ENCODE data around the gene MYBPC2.
A peak's percentile ranks its signal among the peaks of the same experiment; 100 is the strongest.

MYBPC2 gene

DNA sequence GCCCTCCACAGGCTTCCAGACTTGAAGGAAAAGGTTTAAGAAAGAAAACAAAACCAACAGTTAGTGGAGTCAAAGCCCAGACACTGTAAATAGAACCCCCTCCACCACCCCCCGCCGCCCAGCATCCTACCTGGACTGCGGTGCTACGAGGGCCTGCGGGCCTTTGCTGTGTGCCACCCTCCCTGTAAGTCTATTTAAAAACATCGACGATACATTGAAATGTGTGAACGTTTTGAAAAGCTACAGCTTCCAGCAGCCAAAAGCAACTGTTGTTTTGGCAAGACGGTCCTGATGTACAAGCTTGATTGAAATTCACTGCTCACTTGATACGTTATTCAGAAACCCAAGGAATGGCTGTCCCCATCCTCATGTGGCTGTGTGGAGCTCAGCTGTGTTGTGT, 50.2 kb downstream of the MYBPC2 start:
- DNase-seq, result no peak

DNA sequence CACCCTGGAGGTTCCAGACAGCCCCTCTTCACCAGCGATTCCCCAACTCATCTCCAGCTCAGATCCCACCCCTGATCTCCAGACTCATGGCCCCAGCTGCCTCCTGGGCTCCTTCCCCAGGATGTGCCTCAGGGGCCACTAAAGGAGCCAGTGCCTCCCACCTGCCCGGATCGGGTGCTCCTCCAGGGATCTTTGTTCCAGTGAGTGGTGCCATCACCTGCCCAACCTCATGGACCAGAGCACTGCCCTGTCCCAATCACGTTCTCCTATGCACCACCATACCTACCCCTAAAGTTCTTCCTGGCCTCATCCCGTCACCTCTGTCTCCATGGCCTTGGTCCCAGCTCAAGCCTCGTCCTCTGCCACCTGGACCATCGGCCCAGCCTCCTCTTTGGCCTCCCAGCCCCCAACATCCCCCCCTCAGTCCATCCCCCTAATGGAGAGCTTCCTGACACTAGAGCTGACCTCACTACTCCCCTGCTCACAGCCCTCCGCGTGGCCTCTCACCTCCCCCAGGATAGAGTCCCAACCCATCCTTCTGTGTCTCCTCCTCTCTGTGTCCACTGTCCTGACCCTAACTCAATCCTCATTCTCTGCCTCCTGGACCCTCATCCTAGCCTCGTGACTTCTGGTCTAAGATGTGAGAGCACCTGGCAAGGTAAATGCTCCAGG, 52.7 kb downstream of the MYBPC2 start:
- DNase-seq, result no peak

DNA sequence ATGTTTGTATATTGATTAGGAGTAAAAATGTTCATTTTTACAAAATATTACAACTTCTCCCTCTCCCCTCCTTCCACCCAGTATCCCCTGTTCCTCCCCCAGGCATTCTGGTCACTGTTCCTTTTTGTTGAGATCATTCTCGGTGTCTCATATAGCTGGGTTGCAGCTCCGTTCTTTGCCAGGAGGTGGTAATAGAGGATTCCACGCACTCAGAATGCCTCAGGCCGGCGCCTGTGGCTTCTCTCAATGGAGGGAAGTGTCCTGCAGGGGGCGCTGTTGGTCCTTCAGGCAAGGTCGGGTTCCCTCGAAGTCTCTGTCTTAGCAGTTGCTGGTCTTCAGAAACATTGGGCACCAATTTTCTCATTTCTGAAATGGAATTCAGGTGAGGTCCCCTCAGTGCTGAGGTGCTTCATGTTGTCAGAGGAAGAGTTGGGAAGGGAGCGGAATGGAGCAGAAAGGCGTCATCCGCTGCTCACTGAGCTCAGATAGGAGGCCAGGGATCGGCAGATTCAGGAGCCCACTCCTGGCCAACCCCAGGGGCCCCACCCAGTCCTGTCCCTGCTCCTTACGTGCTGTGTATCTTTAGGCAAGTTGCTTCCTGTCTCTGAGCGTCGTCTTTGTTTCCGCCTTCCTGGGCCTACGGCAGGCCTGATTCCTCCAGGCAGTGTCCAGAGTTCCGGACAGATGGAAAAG, 54.3 kb downstream of the MYBPC2 start:
- peak; percentile 50 to 54 for DNase-seq

DNA sequence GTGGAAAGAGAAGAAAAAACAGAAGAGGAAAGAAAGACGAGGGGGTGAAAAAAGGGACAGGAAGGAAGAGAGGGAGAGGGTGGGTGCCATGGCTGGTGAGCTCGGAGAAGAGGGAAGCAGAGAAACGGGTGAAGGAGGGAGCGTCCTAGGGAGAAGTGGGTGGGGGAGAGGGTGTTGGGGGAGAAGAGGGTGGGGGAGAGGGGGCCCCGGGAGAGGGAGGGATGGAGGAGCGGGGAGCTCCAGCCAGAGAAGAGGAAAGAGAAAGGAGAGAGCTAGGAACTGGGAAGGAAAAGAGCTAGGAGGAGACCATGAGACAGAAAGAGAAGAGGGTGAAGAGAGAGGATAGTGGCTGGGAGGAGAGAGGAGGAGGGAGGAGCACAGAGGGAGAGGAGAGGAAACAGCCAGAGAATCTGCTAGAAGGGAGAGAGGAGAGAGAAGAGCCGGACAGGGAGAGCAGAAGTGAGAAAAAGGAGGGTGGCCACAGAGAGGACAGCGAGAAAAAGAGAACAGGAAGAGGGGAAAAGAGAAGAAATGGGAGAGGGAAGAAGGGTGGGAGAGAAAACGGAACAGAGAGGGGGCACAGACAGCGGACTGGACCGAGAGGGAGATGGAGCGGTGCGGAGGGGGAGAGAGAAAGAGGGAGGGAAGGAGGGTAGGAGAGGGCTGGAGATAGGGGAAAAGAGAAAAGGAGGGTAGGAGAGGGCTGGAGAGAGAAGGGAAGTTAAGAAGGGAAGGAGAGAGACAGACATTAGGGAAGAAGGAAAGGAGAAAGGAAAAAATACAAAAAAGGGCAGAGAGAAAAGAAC, 55.9 kb downstream of the MYBPC2 start:
- no peak for DNase-seq

DNA sequence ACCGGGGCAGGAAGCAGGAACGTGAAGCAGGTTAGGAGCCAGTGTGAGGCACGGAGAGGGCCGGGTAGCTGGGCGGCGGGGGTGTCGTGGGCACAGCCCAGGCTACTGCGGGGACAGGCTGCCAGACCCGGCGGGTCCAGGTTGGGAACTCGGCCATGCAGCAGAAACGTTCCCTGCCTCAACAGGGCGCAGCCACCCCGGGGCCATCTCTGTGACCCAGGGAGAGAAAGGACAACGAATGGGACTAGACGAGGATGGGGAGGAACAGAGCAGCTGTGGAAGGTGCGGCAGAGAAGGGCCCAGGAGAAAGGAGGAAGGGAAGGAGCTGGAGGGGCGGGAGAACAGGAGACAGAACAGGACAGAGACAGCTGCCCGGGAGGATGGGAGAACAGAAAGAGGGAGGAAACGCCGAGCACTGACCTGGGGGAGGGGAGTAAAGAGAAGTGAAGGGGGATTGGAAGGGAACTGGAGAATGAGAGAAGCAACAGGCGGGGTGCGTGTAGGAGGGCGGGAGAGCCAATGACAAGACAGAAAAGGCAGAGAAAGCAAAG, 56.8 kb downstream of the MYBPC2 start:
- no peak for DNase-seq

DNA sequence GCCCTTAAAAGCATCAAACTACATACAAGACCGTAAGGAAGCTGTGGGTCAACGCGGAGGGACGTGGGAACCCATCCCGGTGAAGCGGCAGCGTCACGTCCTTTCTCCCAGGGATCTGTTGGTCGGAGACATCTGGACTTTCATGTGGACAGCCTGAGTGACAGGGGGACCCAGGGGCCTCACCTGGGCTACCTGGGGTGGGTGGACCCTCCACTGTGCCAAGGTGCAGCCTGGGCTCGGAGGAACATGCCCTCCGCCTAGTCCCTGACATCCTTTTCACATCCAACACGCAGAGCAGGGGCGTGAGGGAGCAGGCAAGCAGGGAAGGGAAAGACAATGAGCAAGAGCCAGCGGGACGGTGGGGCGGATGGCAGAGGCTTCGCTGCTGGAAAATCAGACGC, 57.7 kb downstream of the MYBPC2 start:
- no peak for DNase-seq

DNA sequence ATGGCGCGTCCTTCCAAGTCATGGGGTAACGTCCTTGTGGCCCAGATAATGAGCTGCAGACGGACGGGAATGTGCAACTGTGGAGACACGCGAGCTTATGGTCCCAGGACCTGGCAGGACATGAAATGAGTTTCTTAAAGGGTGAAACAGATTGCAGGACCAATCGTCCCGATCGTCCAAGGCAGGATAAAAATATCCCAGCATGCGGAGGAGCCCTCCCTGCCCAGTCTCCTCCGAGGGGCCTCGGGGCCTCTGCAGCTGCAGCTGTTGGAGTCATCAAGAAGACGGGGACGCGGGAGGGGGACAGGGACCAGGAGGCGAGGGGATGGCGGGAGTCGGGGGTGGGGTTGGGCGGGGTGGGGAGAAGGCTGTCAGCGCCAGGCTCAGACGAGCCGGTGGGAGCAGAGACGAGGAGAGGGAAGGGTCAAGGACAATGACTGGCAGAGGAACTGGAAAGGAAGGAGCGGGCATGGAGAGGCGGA, 58.3 kb downstream of the MYBPC2 start:
- no peak for DNase-seq

DNA sequence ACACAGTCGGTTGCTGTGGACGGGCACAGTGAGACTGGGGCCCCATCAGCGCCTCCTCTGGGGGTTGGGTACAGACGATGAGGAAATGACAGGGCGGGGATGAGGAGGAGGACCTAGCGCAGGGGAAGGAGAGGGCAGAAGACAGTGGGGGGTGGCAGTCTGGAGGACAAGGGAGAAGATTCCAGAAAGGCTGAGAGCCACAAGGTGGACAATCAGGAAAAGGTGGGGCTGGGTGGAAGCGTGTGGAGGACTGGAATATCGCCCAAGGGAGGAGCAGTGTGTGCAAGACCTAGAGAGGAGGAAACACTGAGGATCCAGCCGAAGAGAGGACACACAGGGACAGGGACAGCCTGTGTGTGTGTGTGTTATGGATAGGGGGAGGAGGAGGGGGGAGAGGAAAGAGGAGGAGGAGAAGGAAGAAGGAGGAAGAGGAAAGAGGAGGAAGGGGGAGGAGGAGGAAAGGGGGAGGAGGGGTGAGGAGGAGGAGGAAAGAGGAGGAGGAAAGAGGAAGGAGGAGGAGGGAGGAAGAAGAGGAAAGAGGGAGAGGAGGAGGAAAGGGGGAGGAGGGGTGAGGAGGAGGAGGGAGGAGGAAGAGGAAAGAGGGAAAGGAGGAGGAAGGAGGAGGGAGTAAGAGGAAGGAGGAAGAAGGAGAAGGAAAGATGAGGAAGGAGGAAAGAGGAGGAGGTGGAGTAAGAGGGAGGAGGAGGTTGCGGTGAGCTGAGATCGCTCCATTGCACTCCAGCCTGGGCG, 59.8 kb downstream of the MYBPC2 start:
- peak; percentile 23 to 33 for DNase-seq

DNA sequence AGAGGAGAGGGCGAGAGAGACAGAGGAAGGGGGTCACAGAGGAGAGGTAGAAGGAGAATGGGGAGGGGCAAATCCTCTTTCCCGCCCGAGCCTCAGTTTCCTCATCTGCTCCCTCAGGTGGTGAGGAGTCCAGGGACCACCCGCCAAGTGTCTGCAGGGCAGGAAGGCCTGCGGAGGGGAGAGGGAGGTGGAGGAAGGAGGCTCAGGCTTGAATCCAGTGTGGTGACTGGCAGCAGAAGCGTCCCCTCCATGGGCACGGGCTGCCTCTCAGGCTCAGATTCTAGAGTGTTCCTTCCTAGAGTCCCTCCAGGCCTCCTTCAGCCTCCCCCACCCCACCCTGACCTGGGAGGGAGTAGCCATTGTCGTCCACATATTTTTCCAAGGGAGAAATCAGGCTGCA, 60.5 kb downstream of the MYBPC2 start:
- no peak for DNase-seq

DNA sequence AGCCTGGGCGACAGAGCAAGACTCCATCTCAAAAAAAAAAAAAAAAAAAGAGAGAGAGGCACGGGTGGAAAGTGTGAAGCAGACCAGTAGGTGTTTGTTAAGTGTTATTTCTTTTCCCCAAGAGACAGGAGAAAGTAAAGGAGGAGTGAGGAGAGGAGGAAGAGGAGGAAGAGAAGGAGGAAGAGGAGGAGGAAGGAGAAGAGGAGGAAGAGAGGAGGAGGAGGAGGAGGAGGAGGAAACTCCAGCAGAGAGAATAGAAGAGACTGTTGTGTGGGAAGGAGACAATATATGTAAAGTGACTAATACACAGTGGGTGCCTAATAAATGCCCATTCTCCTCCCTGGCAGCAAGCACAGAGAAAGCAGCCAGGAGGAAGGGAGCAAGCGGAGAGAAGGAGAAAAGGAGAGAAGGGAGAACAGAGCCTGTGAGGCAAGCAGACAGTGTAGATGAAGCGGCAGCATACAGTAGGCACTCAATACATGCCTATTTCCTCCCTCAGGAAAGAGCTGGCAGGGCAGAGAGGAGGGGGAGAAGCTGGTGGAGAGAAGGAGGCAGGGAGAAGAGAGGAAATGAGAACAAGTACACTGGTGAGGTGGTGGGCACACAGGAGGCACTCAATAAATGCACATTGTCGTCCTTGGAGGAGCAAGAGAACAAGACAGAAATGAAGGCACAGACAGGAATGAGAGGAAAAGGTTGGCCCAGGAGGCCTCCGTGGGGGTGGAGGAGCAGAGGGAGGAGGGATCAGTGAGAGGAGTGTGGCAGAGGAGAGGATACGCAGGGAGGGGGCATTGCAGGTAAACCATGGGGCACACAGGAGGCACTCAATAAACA, 61.7 kb downstream of the MYBPC2 start:
- DNase-seq, result no peak

DNA sequence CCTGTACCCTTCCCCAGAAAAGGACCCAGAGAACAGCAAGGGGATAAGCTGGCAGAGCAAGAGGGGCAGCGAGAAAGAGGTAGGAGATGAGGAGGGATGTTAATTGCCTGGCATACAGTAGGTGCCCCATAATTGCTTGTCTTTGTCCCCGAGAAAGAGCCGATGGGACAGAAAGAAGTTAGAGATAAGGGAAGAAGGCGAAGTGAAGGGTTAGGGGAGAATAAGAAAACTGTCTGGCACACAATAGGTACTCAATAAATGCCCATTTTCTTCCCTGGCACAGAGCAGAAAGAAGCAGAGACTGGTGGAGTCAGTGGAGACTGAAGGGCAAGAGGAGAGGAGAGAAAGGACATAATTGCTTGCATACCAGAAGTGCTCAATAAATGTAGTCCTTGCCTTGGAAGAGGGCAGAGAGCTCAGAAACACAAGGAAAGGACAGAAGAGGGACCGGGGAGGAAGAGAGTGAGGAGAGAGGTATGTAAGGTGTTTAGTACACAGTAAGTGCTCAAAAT, 62.4 kb downstream of the MYBPC2 start:
- no peak for DNase-seq

DNA sequence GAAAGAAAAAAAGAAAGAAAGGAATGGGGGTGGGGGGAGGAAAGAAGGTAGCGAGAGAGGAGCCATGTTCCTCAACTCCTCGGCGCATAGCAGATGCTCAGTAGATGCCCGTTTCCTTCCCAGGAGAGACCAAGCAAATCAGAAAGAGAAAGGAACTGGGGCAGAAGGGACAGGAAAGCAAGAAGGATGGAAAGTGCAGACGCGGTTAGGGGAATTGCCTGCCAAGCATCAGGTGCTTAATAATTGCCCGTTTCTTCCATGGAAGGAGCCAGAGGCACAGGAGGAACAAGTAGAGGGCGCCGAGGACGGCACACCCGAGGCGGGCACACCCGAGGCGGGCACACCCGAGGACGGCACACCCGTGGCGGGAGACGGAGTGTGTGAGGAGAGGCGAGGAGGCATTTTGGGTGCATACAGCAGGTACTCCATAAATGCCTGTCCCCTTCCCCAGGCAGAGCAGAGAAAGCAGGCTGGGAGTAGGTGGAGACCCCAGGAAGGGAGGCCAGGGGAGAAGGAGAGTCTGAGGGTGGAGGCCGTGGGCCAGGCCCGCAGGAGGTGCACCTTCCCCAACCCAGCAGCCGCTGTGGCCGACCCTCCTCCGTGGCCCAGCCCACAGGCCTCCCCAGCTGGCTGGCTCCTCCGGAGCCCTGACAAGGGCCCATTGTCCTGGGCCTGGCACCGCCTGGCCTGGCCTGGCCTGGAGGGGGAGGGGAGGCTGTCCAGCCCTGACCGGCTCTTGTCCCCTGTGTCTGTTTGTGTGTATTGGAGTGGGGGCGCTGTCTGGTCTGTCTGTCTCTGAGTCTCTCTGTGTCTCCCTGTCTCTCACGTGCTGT, 63.7 kb downstream of the MYBPC2 start:
- DNase-seq, result no peak

DNA sequence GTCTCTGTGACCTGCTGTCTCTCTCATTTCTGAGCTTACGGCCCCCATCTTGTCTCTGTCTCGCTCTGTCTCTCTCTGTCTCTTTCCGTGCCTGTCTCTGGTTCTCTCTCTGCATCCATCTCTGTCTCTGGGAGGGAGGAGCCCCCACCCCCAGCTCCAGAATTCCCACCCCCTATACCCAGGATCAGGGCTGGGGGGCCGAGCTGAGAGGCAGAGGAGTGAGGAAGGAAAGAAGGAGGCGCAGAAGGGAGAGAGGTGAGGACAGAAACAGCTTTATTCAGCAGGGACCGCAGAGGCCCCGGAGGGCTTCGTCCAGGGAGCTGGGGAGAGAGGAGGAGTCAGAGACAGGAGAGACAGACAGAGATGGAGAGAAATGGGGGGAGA, 64.3 kb downstream of the MYBPC2 start:
- no peak for DNase-seq

DNA sequence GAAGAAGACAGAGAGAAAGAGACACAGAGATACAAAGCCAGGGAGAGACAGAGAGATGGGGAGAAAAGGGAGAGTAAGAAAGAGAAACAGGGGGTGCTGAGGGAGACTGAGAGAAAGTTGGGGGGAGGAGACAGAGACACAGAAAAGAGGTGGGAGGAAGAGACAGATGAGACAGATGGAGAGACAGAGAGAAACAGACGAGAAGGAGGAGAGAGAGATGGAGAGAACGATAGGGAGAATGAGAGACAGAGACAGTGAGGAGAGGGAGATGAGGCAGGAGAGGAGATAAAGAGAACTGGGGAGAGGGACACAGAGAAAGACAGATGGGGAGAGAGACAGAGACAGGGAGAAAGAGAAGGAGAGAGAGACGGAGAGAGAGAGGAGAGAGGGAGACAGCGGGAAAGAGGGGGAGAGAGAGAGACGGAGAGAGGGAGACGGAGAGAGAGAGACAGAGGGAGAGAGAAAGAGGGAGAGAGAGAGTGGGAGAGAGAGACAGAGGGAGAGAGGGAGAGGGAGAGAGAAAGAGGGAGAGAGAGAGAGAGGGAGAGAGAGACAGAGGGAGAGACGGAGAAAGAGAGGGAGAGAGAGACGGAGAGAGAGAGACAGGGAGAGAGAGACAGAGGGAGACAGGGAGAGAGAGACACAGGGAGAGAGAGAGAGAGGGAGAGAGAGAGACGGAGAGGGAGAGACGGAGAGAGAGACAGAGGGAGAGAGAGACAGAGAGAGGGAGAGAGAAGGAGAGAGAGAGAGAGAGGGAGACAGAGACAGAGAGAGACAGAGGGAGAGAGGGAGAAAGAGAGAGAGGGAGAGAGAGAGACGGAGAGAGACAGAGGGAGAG, 65.7 kb downstream of the MYBPC2 start:
- no peak for DNase-seq

DNA sequence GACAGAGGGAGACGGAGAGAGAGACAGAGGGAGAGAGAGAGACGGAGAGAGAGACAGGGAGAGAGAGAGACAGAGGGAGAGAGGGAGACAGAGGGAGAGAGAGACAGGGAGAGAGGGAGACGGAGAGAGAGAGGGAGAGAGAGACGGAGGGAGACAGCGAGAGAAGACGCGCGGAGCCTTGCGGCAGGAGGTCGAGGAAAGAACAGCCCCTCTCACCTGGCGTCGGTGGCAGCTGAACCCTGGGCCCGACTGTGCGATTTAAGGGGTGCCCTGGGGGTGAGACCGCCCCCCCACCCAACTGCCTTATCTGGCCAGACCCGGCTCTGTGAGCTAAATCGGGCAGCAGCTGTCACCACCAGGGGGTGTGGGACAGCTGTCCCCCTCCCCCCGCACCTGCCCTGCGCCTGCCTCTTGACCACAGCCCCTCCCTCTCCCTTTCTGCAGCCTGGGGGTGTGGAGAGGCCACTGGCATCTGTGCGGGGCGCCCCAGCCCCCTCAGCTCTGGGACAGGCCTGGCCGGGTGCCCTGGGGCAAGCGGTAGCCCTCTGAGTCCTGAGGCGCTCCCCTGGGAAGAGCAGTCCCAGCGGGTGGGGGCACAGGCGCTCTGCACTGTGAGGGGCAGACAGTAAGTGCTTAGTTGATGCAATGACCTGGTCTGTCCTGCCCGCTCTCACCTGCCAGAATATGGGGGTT, 67.5 kb downstream of the MYBPC2 start:
- DNase-seq, result peak in 1 of 2 donors; percentile 15

DNA sequence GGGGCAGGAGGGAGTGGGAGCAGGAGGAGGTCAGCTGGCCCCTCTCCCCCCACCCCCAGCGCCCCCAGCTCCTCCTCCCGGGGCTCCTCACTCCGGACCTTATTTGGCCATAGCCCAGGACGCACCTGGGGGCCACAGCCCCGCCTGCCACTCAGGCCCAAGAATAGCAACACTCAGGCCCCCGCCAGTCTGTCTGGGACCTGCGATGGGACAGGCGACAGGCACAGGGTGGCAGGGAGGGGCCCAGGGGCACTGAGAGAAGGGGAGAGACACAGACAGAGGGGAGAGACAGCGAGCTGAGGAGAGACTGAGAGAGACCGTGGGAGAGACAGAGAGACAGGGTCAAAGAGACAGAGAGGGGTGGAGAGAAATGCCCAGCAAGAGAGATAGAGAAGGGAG, 68.1 kb downstream of the MYBPC2 start:
- no peak for DNase-seq

DNA sequence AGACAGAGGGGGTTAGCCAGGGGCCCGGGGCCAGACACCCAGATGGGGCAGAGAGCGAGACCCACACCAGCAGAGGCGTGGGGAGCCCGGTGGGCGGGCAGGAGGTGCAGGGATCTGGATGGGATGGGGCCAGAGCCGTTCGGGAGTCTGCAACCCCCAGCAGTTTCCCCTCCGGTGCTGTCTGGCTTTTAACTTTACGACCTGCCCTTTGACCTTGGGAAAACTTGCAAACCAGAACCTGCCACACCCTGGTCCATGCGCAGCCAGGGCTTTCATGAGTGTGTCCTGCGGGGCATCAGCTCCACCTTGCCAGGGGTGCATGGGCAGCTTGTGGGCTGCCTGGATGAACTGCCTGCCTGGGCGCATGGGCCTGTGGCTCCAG, 68.5 kb downstream of the MYBPC2 start:
- DNase-seq, result no peak

DNA sequence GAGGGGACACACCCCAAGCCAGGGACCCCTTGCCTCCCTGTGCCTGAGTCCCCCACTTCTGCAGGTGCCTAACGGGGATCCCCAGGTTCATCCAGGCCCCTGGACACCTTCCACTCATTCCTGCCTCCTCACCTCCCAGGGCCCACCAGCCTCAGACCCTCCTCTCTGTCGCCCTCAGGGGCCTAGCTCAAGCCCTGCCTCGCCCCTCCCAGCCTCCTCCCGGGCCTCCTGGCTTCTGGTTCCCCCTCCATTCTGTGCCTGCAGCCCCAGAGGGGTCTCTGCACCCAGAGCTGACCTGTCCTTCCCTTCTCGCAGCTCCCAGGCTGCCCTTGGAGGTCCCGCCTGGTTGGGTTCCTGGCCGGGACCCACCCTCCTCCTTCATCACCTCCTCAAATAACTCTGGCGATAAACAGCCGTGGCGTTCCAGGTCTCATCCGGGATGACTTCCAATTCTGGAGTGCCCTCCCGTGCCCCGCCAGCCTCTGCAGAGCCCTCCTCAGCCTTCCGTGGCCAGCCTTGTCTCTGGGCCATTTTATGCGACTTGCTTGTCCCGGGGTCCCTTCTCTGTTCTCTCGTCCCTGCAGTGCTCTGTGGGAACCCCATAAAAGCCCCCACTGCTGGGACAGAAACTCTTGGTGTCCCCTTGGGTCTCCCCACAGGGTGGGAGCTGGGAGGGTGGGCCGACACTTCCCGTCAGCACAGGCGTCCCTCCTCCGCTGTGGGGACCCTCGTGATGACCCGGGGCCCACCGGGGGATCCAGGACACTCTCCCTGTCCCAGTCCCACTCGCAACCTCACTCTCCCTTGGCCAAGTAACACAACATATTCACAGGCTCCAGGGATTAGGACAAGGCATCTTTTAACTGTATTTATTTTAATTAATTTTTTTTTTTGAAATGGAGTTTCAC, 69.1 kb downstream of the MYBPC2 start:
- DNase-seq, result no peak
